CD14-positive monocyte (primary cell): ENCODE measurements around the gene DDX10. TPM values are rescaled to one million over a fixed set of nuclear protein-coding genes. Genes with fewer than 3 reads are reported as not detected.

Experiments used
- DNase-seq, 3 donors: peaks; one replicate each; pipeline ENCODE4 v3.0.0-alpha.2; 2011 to 2022
- H2AFZ ChIP-seq: 2 replicates; pipeline ENCODE4 v1.6.0; 2012; ENCODE audit warnings: mild to moderate bottlenecking, low read depth, low read length, inconsistent platforms; ENCODE audit not compliant: insufficient read depth, poor library complexity, severe bottlenecking
- H3K27ac ChIP-seq, 2 donors: 1 replicate in 1 of 2; 2 replicates in 1 of 2; pipeline ENCODE4 v1.5.1; 2012 to 2013; ENCODE audit warnings: low read length in 2 of 2, control low read depth in 1 of 2, inconsistent platforms in 1 of 2, low read depth in 1 of 2, mild to moderate bottlenecking in 1 of 2
- H3K27me3 ChIP-seq, 2 donors: one replicate each; pipeline versions ENCODE4 v1.6.0 to v1.6.1; 2011 to 2013; ENCODE audit warnings: low read length in 2 of 2; ENCODE audit not compliant: control insufficient read depth in 2 of 2, insufficient read depth in 2 of 2
- H3K36me3 ChIP-seq, 2 donors: replicated peaks in 1 of 2; 1 replicate in 1 of 2; 2 replicates in 1 of 2; pipeline versions ENCODE4 v1.5.1 to v1.6.1; 2012 to 2013; ENCODE audit warnings: low read length in 2 of 2, control low read depth in 1 of 2, inconsistent platforms in 1 of 2, mild to moderate bottlenecking in 1 of 2; ENCODE audit not compliant: insufficient read depth in 2 of 2, control insufficient read depth in 1 of 2
- H3K4me1 ChIP-seq, 2 donors: 1 replicate in 1 of 2; 2 replicates in 1 of 2; pipeline versions ENCODE4 v1.5.1 to v1.6.1; 2012 to 2013; ENCODE audit warnings: low read length in 2 of 2, control low read depth in 1 of 2, inconsistent platforms in 1 of 2, mild to moderate bottlenecking in 1 of 2, moderate library complexity in 1 of 2; ENCODE audit not compliant: insufficient read depth in 2 of 2, control insufficient read depth in 1 of 2
- H3K4me2 ChIP-seq: replicated peaks from 2 replicates; pipeline ENCODE3; 2012; ENCODE audit warnings: low read length, moderate library complexity, mild to moderate bottlenecking; ENCODE audit not compliant: poor library complexity, severe bottlenecking; ENCODE audit errors: extremely low read depth
- H3K4me3 ChIP-seq, 3 experiments: fragments of 200-600 bp in 1 of 3; sonication (generic) in 1 of 3; replicated peaks in 1 of 3; 1 replicate in 2 of 3; 2 replicates in 1 of 3; pipeline ENCODE4 v1.5.1; 2011 to 2013; ENCODE audit warnings: low read length in 3 of 3, mild to moderate bottlenecking in 3 of 3, control low read depth in 2 of 3, low read depth in 2 of 3, inconsistent platforms in 1 of 3, moderate library complexity in 1 of 3
- H3K79me2 ChIP-seq: 2 replicates; pipeline ENCODE4 v1.6.0; 2012; ENCODE audit warnings: mild to moderate bottlenecking, control low read depth, inconsistent platforms, low read length, moderate library complexity; ENCODE audit not compliant: insufficient read depth
- H3K9ac ChIP-seq: 2 replicates; pipeline ENCODE4 v1.6.0; 2017; ENCODE audit warnings: low read length, mild to moderate bottlenecking; ENCODE audit not compliant: insufficient read depth, poor library complexity, severe bottlenecking
- H3K9me3 ChIP-seq, 2 donors: replicated peaks in 1 of 2; 1 replicate in 1 of 2; 2 replicates in 1 of 2; pipeline versions ENCODE4 v1.5.1 to v1.6.1; 2012 to 2013; ENCODE audit warnings: low read length in 2 of 2, control low read depth in 1 of 2; ENCODE audit not compliant: control insufficient read depth in 1 of 2, insufficient read depth in 1 of 2
- H4K20me1 ChIP-seq: 2 replicates; pipeline ENCODE4 v1.6.0; 2012; ENCODE audit warnings: mild to moderate bottlenecking, low read length, control low read depth, moderate library complexity; ENCODE audit not compliant: insufficient read depth
- H3K27ac Mint-ChIP-seq, 7 donors: one replicate each; pipeline ENCODE4 v1.8.0; 2020; ENCODE audit warnings: mild to moderate bottlenecking in 7 of 7, mixed read lengths in 7 of 7, moderate library complexity in 6 of 7, inconsistent platforms in 2 of 7
- H3K27me3 Mint-ChIP-seq, 3 donors: one replicate each; pipeline ENCODE4 v1.8.0; 2021 to 2022; ENCODE audit warnings: low read depth in 3 of 3, mild to moderate bottlenecking in 3 of 3, mixed read lengths in 3 of 3, moderate library complexity in 3 of 3, inconsistent platforms in 1 of 3
- H3K36me3 Mint-ChIP-seq, 2 donors: one replicate each; pipeline ENCODE4 v1.8.0; 2020; ENCODE audit warnings: mixed read lengths in 2 of 2, inconsistent platforms in 1 of 2, mild to moderate bottlenecking in 1 of 2
- H3K4me1 Mint-ChIP-seq: one replicate; pipeline ENCODE4 v1.8.0; 2020; ENCODE audit warnings: mild to moderate bottlenecking, mixed read lengths
- H3K4me3 Mint-ChIP-seq, 2 donors: one replicate each; pipeline ENCODE4 v1.8.0; 2020; ENCODE audit warnings: mild to moderate bottlenecking in 2 of 2, mixed read lengths in 2 of 2, moderate library complexity in 1 of 2
- H3K9me3 Mint-ChIP-seq, 7 donors: one replicate each; pipeline ENCODE4 v1.8.0; 2020 to 2022; ENCODE audit warnings: mixed read lengths in 7 of 7, mild to moderate bottlenecking in 6 of 7, moderate library complexity in 6 of 7, inconsistent platforms in 2 of 7
- CTCF ChIP-seq: fragments of 200-600 bp; IDR thresholded peaks from one replicate; pipeline ENCODE4 v1.8.0; 2022; ENCODE audit warnings: antibody characterized with exemption, mild to moderate bottlenecking
- WGBS: methylation state at CpG from one replicate; pipeline ENCODE4 v1.1.5; 2013; ENCODE audit warnings: missing lambda C conversion rate; ENCODE audit not compliant: insufficient coverage; 5-methylcytosine and 5-hydroxymethylcytosine counted together
- intact Hi-C, 2 donors: fragments of 100-400 bp; cut with micrococcal nuclease; formaldehyde crosslinking; loops; one replicate each; pipeline versions ENCODE4 v1.15.0 to v1.15.1; 2023
- polyA plus RNA-seq, 3 donors: library from polyadenylated mRNA; depleted of rRNA in 1 of 3; unstranded in 2 of 3; stranded (reverse) in 1 of 3; fragments of 300-500 nt in 2 of 3; fragments of >200 nt in 1 of 3; fragmentation: Illumina TruSeq in 2 of 3; gene quantifications; 1 replicate in 2 of 3; 2 replicates in 1 of 3; pipeline ENCODE4 v1.2.3, GENCODE V29; 2012 to 2021

The DDX10 gene
- polyA plus RNA-seq, 3 donors: 5.0 to 6.3 (median 5.3) TPM

DNA sequence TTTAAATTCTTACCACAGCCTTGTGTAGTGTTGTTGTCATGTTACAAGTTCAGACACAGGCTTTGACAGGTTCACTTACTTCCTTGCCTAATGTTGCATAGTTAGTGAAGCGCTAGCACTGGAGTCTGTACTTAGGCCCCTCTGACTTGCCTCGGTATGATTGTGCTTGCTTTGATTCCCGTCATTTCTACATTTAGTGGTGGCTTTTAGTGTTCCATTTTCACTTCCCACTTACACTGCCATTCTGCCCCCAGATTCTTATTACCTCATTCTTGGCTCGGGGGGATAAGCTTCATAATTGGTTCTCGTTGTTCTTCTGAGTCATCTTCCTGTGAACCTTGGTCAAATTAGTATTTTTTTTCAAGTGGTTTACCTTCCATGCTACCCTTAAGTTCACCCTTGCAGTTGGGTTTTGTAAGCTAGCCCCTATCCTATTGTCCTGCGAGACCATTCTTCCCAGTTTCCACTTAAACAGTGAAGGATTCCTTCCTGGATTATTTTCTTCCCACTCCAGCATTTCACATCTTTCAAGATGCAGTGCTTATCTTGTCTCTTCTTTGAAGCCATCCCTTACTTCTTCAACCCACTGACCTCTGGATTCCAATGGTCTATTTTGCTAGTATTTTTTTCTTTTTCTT lies 68.7 kb downstream of the DDX10 start:
- intact Hi-C loops: no loop called here
- H3K27me3 ChIP-seq: no peaks in the 10 kb centered on the region
- H2AFZ ChIP-seq: peak overlapping the region; percentile 24
- H3K4me3 ChIP-seq: peak overlapping the region in 1 of 3 experiments; percentile 17
- no peaks in the 10 kb centered on the region for H3K27me3 Mint-ChIP-seq
- H3K9me3 Mint-ChIP-seq: peaks cover 0 to 2% (median 0%) of the 10 kb centered on the region in 7 donors
- H3K79me2 ChIP-seq: no peaks in the 10 kb centered on the region
- WGBS: 35% methylated on average over 4 of the region's 6 CpGs
- H3K27ac Mint-ChIP-seq: peak overlapping the region in 6 of 7 donors; percentile 40 to 87 (median 69)
- H3K4me2 ChIP-seq: peak overlapping the region; percentile 38
- no peak for TF ChIP-seq CTCF
- no peaks in the 10 kb centered on the region for H4K20me1 ChIP-seq
- H3K36me3 ChIP-seq: peaks cover 0 to 10% of the 10 kb centered on the region in 2 donors
- peak; percentile 40 to 68 (median 45) for DNase-seq
- peak overlapping the region in 1 of 2 donors; percentile 59 for H3K27ac ChIP-seq
- H3K4me1 Mint-ChIP-seq: peaks cover 18% of the 10 kb centered on the region
- H3K4me3 Mint-ChIP-seq: peak overlapping the region; percentile 2 to 13
- peaks cover 13 to 15% of the 10 kb centered on the region in 2 donors for H3K4me1 ChIP-seq
- no peak overlapping the region for H3K9ac ChIP-seq
- H3K9me3 ChIP-seq: no peaks in the 10 kb centered on the region
- peaks cover 8 to 11% of the 10 kb centered on the region in 2 donors for H3K36me3 Mint-ChIP-seq

DNA sequence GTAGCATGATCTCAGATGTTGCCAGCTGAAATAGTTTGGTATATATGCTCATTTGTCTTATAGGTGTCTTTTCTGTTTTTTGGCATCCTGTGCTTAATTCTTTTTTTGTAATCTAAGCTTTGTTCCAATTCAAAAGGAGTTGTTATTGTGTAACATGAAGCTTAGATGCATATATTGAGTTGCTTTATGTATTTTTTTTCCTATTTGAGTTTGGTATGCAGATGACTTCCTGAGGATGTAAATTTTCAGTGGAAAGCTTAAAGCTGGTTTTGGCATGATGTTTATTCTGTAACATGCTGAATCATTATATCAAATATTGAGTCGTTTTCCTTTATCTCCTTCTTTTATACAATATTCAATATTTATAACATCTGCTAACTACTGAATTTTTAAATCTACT lies 69.4 kb downstream of the DDX10 start:
- no peaks in the 10 kb centered on the region for H3K27me3 ChIP-seq
- H3K4me1 ChIP-seq: peaks cover 13 to 15% of the 10 kb centered on the region in 2 donors
- TF ChIP-seq CTCF: no peak
- H3K4me2 ChIP-seq: no peak overlapping the region
- Mint-ChIP-seq H3K27me3 (no peaks in the 10 kb centered on the region), H3K36me3 (peaks cover 8 to 11% of the 10 kb centered on the region in 2 donors), H3K27ac (peak overlapping the region in 1 of 7 donors; percentile 40), H3K4me3 (no peak overlapping the region), H3K9me3 (peaks cover 0 to 2% (median 0%) of the 10 kb centered on the region in 7 donors), H3K4me1 (peaks cover 18% of the 10 kb centered on the region)
- H3K36me3 ChIP-seq: peaks cover 0 to 11% of the 10 kb centered on the region in 2 donors
- H3K79me2 ChIP-seq: no peaks in the 10 kb centered on the region
- WGBS: no CpG with 5 or more reads among the region's 1 CpG
- intact Hi-C loops: no loop called here
- DNase-seq: no peak
- H3K9ac ChIP-seq: no peak overlapping the region
- H2AFZ ChIP-seq: no peak overlapping the region
- peak overlapping the region in 1 of 2 donors; percentile 59 for H3K27ac ChIP-seq
- no peaks in the 10 kb centered on the region for H4K20me1 ChIP-seq
- no peak overlapping the region for H3K4me3 ChIP-seq
- no peaks in the 10 kb centered on the region for H3K9me3 ChIP-seq
